Amniotic epithelial cell (primary cell): ENCODE results near the gene VSTM5.
A peak's percentile ranks its signal among the peaks of the same experiment; 100 is the strongest.
"Not testable (repeated sequence)": the region's sequence is repeated elsewhere in the genome, so short reads cannot be mapped to it uniquely, and the experiment has no call there.

Experiments
- DNase-seq: peaks from one replicate; pipeline ENCODE4 v3.0.0-alpha.2; 2010; ENCODE audit warnings: low read depth

VSTM5 gene, protein sequence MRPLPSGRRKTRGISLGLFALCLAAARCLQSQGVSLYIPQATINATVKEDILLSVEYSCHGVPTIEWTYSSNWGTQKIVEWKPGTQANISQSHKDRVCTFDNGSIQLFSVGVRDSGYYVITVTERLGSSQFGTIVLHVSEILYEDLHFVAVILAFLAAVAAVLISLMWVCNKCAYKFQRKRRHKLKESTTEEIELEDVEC

DNA sequence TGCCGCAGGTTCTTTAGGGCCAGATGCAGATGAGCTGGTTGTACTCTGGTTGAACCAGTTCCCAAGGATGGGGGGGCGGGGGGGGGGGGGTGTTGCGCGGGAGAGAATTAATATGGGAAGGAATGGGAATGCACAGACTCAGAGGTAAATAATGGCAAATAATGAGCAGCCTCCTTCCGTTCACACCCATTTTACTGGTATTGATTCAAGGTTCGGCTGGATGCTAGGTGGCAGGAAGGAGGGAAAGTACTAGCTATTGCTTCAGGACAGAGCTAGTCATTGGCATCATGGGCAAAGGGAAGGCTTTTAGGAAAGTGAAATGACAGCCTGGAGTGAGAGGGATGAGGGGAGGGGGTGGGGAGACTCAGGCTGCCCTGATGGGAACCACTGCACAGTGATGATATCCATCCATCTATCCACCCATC is at the start of gene VSTM5:
Gene VSTM5, minus strand, starts transcription at position 25 of the 425 bp plus-strand sequence. CDS start 116 bp downstream, outside the sequence.
- DNase-seq = no peak

DNA sequence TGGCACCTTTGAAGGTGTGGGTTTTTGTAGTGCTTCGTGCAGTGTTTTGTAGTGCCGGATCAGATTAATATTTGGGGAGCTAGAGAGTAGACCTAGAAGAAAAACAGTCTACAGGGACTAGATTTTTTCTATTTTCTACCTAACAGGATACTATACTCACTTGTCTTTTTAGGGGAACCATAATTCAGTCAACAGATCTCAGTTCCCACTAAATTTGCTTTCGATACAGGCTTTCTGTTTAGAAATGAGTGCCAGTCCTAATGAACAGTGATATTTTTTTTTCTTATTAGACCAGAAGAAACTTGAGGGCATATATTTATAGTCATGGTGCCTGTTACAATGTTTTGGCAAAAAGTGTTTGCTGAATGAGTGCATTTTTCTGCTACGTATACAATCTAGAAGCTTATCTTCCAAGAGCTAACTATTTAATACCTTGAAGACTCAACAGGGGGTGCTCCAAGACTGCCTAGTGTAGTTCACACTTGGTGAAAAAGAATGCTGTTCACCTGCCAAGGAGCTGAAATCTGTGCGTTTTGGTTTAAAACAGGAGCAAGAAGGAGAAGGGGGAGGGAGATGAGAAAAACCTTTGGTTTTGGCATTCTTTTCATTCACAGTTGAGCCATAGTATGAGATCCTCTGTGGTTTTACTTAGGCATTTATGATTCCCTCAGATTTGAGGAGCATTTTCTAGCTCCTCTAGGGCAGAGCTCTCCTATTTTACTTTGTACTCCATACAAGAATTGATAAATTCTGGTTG is 44.9 kb upstream of the VSTM5 start:
- DNase-seq = peak; percentile 70

DNA sequence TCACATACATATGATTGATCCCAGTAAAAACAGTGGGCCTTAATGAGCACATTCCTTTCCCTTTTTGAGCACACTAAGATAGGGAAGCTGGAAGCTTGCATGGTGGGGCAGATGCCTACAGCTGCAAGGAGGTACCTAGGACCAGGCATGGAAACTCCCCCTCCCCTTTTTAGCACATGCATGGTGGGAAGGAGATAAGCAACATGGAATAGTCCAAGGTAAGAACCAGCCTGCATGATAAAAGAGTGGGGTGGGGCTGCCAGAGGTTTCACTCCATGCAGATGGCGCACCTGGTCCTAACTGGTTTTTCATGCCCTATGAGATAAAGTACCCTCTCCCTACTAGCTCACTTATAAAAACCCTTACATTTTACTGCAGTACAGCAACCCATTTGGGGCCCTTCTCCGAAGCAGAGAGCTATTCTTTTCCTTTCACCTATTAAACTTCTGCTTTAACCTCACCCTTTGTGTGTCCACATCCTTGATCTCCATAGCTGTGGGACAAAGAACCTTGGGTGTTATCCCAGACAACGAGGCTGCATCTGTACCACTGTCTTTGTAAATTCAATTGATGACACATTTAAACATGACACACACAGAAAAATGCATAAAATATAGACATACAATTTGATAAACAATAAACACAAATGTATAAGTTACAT is 40.1 kb upstream of the VSTM5 start:
- DNase-seq = no peak

DNA sequence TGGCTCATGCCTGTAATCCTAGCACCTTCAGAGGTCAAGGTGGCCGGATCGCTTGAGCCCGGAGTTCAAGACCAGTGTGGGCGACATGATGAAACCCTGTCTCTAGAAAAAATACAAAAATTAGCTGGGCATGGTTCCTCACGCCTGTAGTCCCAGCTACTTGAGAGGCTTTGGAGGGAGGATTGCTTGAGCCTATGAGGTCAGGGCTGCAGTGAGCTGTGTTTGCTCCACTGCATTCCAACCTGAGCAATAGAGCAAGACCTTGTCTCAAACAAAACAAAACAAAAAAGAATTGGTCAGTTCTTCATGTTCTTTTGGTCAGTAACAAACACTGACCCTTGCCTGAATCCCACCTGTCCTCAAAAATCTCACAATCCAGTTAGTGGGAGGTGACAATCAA is 36.7 kb upstream of the VSTM5 start:
- DNase-seq = no peak

DNA sequence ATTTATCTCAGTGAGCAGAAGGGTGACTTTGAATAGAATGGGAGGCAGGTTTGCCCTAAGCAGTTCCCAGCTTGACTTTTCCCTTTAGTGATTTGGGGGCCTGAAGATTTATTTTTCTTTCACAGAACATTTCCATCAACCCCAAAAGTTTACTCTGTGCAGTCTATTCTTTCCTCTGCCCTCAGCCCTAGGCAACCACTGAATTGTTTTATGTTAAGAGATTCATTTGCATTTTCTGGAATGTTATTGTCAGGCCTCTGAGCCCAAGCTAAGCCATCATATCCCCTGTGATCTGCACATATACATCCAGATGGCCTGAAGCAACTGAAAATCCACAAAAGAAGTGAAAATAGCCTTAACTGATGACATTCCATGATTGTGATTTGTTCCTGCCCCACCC is 28.7 kb upstream of the VSTM5 start:
- not testable (repeated sequence) for DNase-seq

DNA sequence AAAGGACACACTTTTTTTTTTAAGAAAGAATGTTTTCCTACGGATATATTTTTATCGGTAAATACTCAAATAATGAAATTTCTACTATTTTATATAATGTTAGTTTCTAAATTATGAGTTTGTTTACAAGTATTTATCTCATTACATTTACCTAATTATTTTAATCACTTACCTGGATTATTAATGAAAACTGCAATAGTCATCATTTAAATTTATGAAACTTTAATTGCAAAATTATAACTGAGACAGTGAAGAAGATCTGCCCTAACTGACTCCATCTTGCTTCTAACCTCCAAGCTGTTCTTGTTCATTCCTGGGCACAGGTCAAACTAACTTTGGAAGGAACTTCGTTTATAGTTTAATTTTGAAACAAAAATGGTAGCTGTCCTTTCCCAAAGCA is 25.2 kb upstream of the VSTM5 start:
- no peak for DNase-seq

DNA sequence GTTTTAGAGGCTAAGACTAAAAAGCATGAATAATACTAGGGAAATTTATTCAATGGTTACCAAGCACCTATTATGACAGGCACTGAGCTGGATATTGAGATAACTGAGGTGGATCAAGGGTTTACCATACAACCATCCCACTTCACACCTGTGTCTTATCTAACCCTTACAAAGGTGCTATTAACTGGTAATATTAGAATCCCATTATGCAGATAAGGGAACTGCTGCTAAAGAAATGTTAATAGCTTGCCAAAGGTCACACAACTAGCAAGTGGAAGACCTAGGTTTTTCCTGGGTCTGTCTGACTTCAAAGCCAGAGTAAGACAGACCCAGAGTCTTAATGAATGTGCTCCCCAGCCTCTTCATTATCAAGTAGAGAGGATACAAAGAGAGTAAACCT is 21.1 kb upstream of the VSTM5 start:
- DNase-seq = no peak

DNA sequence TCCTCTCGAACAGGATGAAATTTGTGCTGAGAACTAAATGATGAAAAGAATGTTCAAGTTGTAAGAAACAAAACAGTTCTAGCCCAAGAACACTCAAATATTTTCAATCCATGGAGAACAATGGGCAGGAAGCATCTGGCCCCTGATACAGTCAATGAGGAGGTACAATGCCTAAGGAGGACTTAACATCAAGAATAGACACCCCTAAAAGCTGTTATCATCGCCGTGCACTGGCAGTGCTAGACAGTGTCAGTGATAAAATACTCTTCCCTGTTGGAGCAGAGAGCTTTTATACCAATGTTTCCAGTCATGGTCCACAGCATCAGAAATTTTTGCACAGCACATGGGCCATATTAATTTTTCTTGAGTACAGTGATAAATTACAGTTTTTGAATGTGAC is 20.2 kb upstream of the VSTM5 start:
- DNase-seq = no peak

DNA sequence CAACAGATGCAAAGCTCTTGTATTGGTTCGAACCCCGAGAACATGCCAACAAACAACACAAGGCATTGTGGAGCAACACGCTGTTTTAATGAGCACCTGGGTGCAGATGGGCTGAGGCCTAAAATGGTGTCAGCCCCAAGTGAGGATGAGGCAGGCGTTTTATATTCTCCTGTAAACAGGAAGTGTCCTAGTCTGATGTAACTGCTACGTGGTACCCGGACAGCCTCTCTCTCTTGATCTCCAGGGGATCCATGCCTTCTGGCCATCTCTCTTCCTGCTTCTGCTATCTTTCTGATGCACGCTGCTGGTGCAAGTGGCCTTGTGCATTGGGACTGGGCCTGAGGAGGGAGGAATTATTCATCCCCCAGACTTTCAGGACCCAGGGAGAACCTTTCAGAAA is 19.4 kb upstream of the VSTM5 start:
- no peak for DNase-seq

DNA sequence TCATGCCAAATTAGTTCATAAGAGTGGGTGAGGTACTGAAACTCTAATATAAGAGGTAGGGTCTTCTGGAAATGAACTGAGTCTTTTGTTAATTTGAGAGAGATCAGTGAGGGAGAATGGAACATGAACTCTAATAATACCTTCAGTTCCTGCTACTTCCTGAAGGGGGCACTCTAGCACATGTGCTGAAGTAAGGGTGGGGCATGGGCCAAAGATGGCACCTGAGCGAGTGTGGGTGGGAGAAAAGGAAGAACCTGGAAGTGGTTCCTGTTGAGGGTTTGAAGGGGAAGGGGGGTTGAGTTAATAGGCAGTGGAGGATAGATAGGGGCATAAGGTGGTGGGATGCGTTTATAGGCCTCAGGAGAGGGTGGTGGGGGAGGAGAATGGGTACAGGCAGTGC is 18.0 kb upstream of the VSTM5 start:
- DNase-seq = not testable (repeated sequence)

DNA sequence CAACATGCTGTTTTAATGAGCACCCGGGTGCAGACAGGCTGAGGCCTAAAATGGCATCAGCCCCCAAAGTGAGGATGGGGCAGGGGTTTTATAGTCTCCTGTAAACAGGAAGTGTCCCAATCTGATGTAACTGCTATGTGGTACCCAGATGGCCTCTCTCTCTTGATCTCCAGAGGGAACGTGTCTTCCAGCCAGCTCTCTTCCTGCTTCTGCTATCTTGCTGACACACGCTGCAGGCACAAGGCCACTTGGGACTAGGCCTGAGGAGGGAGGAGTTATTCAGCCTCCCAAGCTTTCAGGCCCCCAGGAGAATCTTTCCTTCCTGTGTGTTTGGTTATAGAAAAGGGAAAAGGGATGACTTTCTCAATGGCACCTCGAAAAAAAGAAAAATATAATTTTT is 11.4 kb upstream of the VSTM5 start:
- no peak for DNase-seq

DNA sequence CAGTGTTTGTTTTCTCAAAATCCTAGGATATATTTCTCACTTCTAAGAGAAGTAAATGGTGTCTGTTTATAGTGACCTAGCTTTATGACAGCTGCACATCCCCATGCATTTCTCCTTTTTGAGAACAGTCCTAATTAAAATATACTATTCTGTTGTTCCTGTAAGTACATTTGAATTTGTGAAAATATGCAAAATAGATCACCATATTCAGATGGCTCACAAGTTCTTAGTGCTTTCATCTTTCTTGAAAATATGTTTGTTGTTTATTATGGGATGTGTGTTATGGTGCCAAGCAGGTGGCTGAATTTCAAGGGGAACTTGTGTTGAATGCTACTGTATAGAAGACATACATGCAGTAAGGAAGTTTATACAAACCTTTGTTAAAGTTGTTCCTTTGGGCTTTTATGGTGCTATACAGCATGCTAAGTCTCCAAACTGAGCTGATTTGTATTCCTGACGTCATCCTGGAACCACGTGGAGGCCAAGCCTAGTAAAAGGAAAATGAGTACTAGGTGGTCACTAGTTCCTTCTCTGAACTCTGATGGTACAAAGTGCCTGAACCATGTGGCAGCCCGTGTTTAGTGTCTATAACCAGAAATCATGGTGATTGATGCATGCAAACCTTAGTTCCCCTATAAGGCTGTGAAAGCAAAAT is 7.8 kb upstream of the VSTM5 start:
- no peak for DNase-seq

DNA sequence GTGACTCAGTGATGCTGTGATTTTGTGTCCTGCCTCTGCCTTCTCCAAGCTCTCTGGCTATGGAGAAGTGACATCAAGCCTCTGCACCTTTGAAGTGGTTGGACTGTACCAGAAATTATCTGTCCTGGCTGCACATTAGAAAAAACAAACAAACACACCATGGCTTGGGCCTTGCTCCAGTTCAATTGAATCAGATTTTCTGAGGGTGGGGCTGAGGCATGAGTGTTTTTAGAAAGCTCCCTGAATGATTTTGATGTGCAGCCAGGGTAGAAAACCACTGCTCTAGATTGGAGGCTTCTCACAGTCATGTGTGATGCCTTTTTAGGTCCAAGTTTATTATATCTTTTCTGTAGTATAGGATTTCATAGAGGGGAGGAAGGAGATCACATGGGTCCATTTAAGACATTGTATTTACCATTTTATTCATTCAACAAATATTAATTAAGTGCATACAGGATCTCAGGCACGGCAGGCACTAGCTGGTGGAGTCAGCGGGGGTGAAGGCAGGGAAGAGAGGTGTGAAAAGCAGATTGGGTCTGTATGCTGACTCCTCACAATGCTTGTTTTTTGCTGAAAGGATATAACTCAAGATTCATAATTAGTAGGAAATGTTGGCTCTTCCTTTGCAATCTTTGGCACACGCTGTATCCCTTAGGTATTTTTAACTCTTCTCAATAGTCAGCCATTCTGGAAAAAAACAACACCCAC is 7.1 kb upstream of the VSTM5 start:
- DNase-seq = no peak

DNA sequence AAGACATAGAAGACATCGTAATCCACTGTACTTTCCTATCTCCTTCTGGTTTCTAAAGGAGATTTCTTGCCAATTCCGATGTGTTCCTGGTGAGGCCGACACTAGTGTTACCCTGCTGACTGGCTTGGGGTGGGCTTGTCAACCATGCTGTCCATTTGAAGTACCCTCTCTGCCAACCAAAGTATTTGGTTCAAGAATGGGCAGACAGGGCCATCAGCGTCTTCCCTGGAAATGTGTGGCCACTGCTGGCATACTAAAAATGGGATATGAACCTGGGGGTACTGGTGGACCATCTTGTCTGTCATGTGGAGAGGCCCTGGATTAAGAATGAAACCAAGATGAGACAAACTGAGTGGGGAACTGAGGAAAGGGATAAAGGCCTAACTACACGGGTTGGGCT is 1.8 kb upstream of the VSTM5 start:
- DNase-seq = no peak

DNA sequence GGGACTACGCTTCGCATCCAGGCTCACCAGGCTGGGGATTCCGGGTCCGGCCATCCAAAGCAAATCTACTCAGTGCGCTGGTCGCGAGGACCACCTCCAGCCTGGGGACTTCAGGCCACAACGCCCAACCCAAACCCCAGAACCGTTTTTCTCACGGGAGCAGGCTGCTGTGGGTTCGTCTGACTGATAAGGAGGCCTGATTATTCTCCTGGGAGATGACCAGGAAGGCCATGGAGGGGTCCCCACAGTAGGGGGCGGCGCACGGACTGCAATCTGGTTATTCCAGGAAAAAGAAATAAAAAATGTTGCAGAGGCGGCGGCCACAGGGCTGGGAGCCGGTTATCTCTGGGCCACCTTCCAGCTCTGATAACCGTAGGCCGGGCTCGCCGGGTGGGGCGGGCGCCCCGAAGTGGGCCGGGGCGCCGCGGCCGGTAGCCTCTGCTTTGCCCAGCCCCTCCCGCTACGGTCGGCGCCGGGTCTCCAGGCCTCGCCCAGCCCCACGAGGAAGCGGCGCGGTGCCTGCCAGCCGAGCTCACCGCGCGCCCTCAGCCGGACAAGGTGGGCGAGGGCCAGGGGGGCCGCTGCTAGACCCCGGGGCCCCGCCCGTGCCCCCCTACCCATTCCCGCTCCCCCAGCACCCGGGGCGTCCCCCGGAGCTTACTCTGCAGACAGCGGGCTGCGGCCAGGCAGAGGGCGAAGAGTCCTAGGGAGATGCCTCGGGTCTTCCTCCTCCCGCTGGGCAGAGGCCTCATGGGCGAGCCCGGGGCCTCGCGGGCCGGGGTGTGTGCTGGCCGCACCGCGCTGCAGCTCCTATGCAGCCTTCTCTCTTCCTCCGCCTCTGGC is 446 bp downstream of the VSTM5 start:
- peak; percentile 22 for DNase-seq

DNA sequence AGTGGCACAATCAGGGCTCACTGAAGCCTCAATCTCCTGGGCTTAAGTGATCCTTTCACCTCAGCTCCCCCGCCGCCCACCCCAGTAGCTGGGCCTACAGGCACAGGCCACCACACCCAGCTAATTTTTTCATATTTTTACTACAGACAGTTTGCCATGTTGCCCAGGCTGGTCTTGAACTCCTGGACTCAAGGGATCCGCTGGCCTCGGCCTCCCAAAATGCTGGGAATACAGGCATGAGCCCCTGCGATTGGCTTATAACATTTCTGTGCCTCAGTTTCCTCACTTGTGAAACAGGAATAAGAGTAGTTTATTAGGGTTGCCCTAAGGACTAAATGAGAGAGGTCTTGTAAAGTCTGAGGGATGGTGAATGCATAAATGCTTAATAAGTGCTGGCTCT is 1.2 kb downstream of the VSTM5 start:
- DNase-seq = no peak

DNA sequence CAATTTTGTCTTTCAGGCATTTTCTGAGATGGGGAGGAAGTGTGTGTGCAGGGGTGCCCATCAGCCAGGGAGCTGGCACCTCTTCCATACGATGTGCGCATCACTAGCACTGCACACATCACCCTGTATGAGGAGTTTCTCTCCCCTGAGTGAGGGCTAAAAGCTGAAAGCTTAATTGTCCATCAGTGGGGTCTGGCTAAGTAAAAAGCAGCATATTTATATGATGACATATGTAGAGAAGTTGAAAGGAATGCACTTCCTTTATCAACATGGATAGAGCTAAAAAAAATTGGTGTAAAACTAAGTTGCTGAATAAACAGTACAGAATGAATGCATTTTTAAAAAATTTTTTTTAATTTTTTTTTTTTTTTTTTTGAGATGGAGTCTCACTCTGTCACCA is 4.0 kb downstream of the VSTM5 start:
- no peak for DNase-seq

DNA sequence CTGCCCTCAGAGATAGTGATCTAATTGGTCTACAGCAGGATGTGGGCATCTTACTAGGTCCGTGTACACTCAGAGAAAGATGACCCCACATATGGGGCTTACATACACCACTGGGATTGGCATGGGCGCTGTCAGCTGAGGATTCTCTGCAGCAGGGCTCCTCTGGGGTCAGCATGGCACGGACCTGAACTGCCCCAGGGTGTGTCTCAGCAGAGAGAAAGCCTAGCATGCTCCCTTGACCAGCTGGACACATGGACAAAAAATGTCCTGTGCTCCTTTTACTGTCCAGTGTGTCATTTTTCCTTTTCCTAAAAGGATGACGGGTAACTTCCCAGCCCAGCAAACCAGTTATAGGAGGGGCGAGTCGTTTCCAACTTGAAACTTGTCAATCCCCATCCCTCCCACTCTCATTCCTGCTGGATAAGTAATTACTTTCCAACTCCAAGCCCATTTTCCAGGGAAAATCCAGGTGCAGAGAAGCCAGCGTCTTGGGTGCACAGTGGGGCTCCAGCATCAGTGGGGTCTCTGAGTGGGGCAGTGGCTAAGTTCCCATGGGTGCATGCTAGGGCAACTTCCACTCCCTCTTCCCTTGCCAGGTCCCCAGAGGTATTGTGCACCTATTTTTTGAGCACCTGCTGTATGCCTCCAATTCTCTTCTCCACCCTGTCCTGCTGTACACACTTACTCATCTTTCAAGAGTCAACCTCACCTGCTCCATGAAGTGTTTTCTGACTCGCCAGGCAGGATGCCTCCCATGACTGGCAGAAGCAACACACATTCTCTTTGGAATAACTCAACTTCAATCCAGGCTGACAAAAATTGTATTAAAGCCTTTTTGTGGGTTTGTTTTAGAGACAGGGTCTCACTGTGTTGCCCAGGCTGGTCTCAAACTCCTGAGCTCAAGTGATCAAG is 5.0 kb downstream of the VSTM5 start:
- DNase-seq = no peak

DNA sequence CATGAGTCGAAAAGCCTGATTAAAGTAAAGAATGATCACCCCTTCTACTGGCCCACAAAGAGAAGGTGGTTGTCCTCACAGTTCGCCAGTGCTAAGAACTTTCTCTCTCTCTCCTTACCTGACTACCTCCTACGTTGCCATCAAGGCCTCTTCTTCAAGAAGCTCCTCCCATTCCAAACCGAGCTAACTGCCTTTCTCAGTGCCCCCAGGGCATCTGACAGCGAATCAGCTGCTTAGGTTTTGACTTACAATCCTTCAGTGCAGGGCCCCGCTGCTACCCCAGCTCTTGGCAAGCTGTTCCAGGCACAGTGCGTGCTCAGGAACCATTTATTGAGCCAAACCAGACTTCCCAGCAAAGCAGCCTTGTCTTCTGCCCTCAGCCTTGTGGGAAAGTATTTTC is 5.8 kb downstream of the VSTM5 start:
- DNase-seq = no peak

DNA sequence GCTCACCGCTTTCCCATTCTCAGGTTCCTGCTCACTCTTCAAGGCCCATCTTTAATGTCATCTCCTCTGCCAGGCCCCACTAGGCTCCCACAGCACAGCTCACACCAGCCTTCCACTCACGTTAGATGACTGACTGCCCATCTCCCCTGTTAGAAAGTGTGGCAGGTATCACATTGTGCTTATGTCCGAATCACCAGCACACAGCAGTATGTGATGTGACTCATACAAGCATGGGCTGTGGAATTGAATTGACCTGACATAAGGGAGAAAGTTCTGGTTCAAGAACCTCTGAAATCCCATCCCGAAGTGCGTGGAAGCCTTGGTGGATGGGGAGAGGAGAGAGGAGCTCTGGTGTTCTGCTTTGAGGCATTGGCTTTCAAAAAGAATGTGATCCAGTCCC is 6.5 kb downstream of the VSTM5 start:
- DNase-seq = no peak
